ENCODE results near the gene ICA1.

- TF ChIP-seq CTCF (IDR thresholded peaks at IDR 0.05) (no peak), EZH2 (IDR thresholded peaks at IDR 0.05) (no peak)
These were observed 42.0 kb upstream of the ICA1 start for GRCh38 chr7:8303904-8304528.

Measured in neural progenitor cell (in vitro differentiated cells).